Measurements from ENCODE around the gene RBM33. TPM values are rescaled to one million over a fixed set of nuclear protein-coding genes. Genes with fewer than 3 reads are reported as not detected.

RBM33 gene
- polyA plus RNA-seq, 2 of the 4 experiments (the other 2 are of a cell fraction), result 21.7 to 21.9 TPM

DNA sequence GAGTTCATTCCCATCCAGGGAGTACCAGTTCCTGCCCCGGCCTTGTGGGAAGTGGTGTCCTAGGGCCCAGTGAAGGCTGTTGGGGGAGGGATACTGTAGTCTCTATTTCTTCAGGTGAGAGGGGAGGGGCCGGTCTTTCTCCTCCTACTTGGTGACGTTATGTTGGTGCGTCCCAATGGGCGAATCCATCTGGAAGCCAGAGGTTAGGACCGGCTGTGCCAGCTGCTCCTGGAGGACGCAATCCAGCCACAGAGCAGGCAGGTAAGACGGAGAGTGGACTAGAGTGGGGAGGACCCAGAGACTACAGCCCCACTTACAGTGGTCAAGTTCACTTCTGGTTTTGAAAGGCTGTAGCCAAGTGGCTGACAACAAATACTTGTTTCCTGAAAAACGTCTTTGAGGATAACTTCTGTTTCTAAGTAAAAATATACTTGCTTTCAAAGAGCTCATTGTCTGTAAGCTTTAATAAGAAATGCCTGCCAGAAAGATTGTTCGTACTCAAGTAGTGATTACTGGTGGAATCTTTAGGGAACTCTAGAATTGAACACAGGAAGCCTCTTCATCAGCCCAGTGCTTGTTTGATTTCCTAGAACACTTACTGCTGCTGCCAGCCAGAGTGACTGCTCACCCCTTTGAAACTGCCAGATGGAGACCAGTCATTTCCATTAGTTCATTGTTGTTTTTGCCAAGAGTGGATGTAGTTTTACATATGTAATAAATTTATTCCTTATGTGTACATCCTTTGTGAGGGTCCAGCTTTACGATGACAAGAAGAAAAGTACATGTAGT lies 25.4 kb downstream of the RBM33 start:
- no peak overlapping the region for H3K4me3 ChIP-seq
- no peak for FAIRE-seq
- H3K4me1 ChIP-seq, result peaks cover 25% of the 10 kb centered on the region
- DNase-seq (ENCODE audit: low read depth in 1 of 2, low spot score in 1 of 2), result no peak
- H3K4me2 ChIP-seq, result no peak overlapping the region
- whole genome bisulfite sequencing (ENCODE audit: missing lambda C conversion rate), result 86% methylated on average over 11 of the region's 11 CpGs
- ChIA-PET CTCF (interaction anchor here (0.6 to 2.0 kb wide), 4 partner anchors 69 to 741 kb away, joined by 3 to 4 read pairs (median 3); no protein-coding TSS in a partner anchor), POLR2A (no interaction called here)
- H3K9me3 ChIP-seq, result no peaks in the 10 kb centered on the region
- H3K27ac ChIP-seq, result no peak overlapping the region
- no peak for TF ChIP-seq CBX8 (IDR thresholded peaks at IDR 0.05)
- TF ChIP-seq POLR2A (IDR thresholded peaks at IDR 0.05; ENCODE audit: low read length), result no peak
- TF ChIP-seq ZC3H11A (IDR thresholded peaks at IDR 0.05), result no peak
- TF ChIP-seq, protein P1, sequence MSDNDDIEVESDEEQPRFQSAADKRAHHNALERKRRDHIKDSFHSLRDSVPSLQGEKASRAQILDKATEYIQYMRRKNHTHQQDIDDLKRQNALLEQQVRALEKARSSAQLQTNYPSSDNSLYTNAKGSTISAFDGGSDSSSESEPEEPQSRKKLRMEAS (IDR thresholded peaks at IDR 0.05), result no peak
- TF ChIP-seq FOSL2 (IDR thresholded peaks at IDR 0.05), result no peak
- no peak for TF ChIP-seq FOSL2 (CRISPR knock-in tag; IDR thresholded peaks at IDR 0.05)
- TF ChIP-seq PHF8 (IDR thresholded peaks at IDR 0.05; ENCODE audit: borderline replicate concordance, low read depth), result no peak
- TF ChIP-seq EP300 (IDR thresholded peaks at IDR 0.05), result no peak
- TF ChIP-seq, protein P2, sequence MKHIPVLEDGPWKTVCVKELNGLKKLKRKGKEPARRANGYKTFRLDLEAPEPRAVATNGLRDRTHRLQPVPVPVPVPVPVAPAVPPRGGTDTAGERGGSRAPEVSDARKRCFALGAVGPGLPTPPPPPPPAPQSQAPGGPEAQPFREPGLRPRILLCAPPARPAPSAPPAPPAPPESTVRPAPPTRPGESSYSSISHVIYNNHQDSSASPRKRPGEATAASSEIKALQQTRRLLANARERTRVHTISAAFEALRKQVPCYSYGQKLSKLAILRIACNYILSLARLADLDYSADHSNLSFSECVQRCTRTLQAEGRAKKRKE (CRISPR knock-in tag; IDR thresholded peaks at IDR 0.05; ENCODE audit: low read depth), result no peak
- TF ChIP-seq HEYL (CRISPR knock-in tag; IDR thresholded peaks at IDR 0.05), result no peak
- TF ChIP-seq TFCP2L1 (CRISPR knock-in tag; IDR thresholded peaks at IDR 0.05), result no peak
- no peak for TF ChIP-seq KDM5A (IDR thresholded peaks at IDR 0.05)
- TF ChIP-seq ZSCAN20 (CRISPR knock-in tag; IDR thresholded peaks at IDR 0.05), result no peak
- no peak for TF ChIP-seq HOXB5 (CRISPR knock-in tag; IDR thresholded peaks at IDR 0.05)
- TF ChIP-seq, protein P3, sequence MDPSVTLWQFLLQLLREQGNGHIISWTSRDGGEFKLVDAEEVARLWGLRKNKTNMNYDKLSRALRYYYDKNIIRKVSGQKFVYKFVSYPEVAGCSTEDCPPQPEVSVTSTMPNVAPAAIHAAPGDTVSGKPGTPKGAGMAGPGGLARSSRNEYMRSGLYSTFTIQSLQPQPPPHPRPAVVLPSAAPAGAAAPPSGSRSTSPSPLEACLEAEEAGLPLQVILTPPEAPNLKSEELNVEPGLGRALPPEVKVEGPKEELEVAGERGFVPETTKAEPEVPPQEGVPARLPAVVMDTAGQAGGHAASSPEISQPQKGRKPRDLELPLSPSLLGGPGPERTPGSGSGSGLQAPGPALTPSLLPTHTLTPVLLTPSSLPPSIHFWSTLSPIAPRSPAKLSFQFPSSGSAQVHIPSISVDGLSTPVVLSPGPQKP (IDR thresholded peaks at IDR 0.05; ENCODE audit: low read depth, low read length), result no peak
- TF ChIP-seq REST (IDR thresholded peaks at IDR 0.05), result no peak
- TF ChIP-seq CBX2 (IDR thresholded peaks at IDR 0.05; ENCODE audit: borderline replicate concordance, low read depth), result no peak
- no peak for TF ChIP-seq CEBPB (IDR thresholded peaks at IDR 0.05)
- no peak for TF ChIP-seq JUN (IDR thresholded peaks at IDR 0.05)
- TF ChIP-seq NR3C1 (IDR thresholded peaks at IDR 0.05), result no peak
- no peak for ATAC-seq

- DNase-seq (ENCODE audit: low read depth in 1 of 2, low spot score in 1 of 2) (no peak), ATAC-seq (no peak), FAIRE-seq (no peak)
- H3K4me2 ChIP-seq, result no peak overlapping the region
- H3K4me3 ChIP-seq, result no peak overlapping the region
- H3K4me1 ChIP-seq, result peaks cover 19% of the 10 kb centered on the region
- no peak overlapping the region for H3K27ac ChIP-seq
- H3K9me3 ChIP-seq, result no peaks in the 10 kb centered on the region
- POLR2A ChIA-PET, result no interaction called here
- CTCF ChIA-PET, result interaction anchor here (1.2 kb wide), 1 partner anchor 69 kb away, joined by 3 read pairs; no protein-coding TSS in a partner anchor
- 65% methylated on average over 5 of the region's 5 CpGs for WGBS (ENCODE audit: missing lambda C conversion rate)
- no peak for TF ChIP-seq FOSB (CRISPR knock-in tag; IDR thresholded peaks at IDR 0.05)
- no peak for TF ChIP-seq SMC3 (IDR thresholded peaks at IDR 0.05)
- no peak for TF ChIP-seq SREBF2 (IDR thresholded peaks at IDR 0.05)
- TF ChIP-seq PHF8 (IDR thresholded peaks at IDR 0.05; ENCODE audit: borderline replicate concordance, low read depth), result no peak
- TF ChIP-seq RARB (CRISPR knock-in tag; IDR thresholded peaks at IDR 0.05), result no peak
- no peak for TF ChIP-seq CHD4 (IDR thresholded peaks at IDR 0.05; ENCODE audit: borderline replicate concordance)
- TF ChIP-seq CTCF (IDR thresholded peaks at IDR 0.05), result no peak
- TF ChIP-seq USF2 (IDR thresholded peaks at IDR 0.05), result no peak
- no peak for TF ChIP-seq FOSL2 (IDR thresholded peaks at IDR 0.05)
- TF ChIP-seq FOSL2 (CRISPR knock-in tag; IDR thresholded peaks at IDR 0.05), result no peak
- TF ChIP-seq NR3C1 (IDR thresholded peaks at IDR 0.05), result no peak
- no peak for TF ChIP-seq CEBPB (IDR thresholded peaks at IDR 0.05)
- no peak for TF ChIP-seq POLR2A (IDR thresholded peaks at IDR 0.05; ENCODE audit: low read length)
- no peak for TF ChIP-seq EHMT2 (IDR thresholded peaks at IDR 0.05; ENCODE audit: low read depth)
- no peak for TF ChIP-seq ZSCAN20 (CRISPR knock-in tag; IDR thresholded peaks at IDR 0.05)
- no peak for TF ChIP-seq MAFK (IDR thresholded peaks at IDR 0.05; ENCODE audit: partially characterized antibody)
- no peak for TF ChIP-seq JUN (IDR thresholded peaks at IDR 0.05)
Measured at GRCh38 chr7:155670521-155670920, 26.1 kb downstream of the RBM33 start.

All from A549 (cell line).